GM18502 (cell line): ENCODE results near the gene TGM3.

Experiments used
- ATAC-seq: cut with Tn5 transposase; IDR thresholded peaks from one replicate; pipeline ENCODE4 v1.9.1; 2021; ENCODE audit warnings: mild to moderate bottlenecking; ENCODE audit not compliant: unreplicated experiment, poor library complexity

Gene TGM3

DNA sequence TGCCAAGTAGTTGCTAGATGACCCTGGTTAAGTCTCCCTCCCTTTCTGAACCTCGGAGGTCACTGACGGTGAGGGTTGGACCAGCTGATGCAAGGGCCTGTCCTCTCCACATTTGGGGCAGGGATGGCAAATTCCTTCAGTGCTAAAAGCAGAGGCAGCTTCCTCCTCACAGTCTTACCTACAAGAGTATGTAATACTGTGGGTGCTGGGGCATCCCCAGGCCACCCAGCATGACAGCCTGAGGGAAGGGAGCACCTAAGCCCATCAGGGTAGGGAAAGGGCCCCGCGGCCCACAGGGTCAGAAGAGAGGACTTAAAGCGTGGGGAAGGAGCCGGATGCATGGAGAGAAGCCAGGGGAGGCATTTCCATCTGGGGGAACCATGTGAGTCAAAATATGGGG, 38.0 kb downstream of the TGM3 start:
- ATAC-seq, result no peak

DNA sequence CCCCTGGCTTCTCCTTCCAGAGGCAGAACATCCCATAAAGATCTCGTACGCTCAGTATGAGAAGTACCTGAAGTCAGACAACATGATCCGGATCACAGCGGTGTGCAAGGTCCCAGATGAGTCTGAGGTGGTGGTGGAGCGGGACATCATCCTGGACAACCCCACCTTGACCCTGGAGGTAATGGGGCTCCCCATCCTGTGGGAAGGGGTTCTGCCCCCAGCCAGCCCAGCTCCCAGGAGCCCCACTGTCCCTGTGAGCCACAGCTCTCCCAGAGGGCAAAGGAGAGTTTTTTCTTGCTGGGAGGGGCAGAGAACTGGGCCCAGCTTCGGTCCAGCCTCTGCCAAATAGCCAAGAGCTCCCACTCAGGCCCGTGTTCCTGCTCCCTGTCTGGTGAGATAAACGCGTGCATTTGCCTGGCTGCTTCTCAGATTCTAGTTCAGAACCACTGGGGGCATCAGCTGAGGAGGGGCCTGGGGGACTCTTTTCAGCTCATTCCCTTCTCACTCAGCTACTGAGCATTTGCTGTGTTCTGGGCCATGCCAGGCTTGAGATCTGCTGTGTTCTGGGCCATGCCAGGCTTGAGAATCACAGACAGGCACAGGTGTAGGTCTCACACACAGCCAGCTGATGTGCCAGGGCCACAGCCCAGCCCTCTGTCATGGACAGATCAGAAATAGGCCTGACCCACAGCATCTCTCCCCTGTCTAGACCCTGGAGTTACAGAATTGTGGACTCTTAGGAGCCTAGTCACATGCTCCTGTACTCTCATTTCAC, 39.5 kb downstream of the TGM3 start:
- no peak for ATAC-seq

DNA sequence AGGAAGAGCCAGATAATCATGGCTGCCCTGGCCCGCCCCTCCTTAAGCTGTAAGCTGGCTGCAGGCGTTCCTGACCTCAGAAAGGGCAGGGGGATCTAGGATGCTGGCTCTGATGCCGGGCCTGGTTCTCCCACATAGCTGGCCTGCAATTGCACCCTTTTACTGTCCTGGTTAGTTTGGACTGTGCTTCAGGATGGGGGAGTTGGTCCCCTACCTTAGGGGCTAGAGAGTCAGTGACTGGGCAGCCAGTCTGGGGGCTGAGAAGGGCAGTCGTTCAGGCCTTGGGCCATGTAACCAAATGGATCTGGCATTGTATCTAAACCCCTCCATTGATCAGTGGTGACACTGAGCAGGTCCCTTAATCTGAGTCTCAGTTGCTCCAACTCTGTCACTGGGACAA, 40.7 kb downstream of the TGM3 start:
- ATAC-seq, result no peak

GRCh38 chr20:2337142-2337541, 41.3 kb downstream of the TGM3 start:
- ATAC-seq, result no peak

- ATAC-seq, result no peak
Measured at GRCh38 chr20:2338411-2339066, 42.7 kb downstream of the TGM3 start.

DNA sequence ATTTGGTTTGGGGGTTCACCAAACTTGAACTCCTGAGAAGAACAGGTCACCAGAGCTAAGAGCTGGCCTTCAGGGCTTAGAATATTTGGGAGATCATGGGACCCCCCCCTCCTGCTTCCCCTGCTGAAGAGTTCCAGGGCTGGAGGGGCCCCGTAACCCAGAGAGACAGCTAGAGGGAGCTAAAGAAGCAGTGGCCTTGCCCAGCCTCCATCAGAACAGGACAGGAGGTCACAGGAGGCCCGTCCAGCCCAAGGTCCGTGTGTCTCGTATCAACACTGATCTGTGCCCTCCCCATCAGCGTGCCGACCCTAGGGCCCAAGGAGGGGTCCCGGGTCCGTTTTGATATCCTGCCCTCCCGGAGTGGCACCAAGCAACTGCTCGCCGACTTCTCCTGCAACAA, 44.3 kb downstream of the TGM3 start:
- ATAC-seq, result no peak

GRCh38 chr20:2340823-2341222, 45.0 kb downstream of the TGM3 start:
- ATAC-seq, result no peak

DNA sequence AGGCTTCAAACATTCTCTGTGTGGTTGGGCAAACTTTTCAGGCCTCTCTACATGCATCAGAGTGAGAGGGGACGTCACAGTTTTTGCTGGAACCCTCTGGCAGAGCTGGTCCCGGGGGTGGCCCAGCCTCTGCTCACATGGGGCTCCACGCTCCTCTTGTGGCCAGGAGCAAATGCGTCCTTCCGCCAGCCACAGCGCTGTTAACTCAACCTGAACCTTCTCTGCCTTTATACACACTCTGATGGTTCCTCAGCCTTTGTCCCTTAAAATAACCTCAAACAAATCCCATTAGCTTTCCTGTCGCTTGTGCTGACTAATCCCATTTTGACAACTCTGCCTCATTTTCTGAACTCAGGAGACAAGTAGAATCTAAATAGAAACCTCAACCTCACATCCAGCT, 45.5 kb downstream of the TGM3 start:
- no peak for ATAC-seq

DNA sequence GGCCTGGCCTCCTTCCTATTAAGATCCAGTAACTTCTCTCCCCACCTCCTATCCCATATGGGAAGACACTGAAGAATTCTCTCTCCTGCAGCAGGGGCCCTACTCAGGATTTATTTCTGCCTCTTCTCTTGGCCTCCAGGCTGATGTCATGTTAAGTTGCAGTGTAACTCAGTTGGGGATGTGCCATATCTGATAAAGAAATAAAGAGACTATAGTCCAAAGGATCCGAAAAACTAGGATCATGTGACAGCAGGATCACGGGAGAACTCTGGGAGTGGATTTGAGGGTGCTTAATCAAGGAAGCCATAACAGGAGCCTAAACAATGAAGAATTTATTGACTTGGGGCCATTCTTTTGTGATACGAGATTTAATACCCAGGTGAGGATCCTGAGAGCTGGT, 46.4 kb downstream of the TGM3 start:
- ATAC-seq, result no peak

GRCh38 chr20:2346188-2346587, 50.4 kb downstream of the TGM3 start:
- no peak for ATAC-seq

DNA sequence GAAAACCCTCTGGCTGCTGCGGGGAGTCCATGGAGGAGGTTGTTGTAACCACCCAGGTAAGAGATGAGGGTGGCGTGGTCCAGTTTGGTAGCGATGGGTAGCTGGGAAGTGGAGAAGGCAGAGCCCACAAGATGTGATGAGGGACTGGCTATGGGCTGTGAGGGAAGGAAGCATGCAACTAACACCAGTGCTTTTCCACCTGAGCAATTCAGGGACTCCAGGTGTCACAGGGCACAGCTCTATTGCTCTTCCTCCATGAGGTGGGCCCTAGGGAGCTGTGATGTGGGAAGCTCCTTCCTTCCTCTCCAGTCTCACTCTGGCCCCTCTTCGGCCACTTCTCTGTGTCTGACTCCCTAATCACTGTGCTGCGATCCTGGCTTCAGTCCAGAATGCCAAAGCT, 52.5 kb downstream of the TGM3 start:
- no peak for ATAC-seq

DNA sequence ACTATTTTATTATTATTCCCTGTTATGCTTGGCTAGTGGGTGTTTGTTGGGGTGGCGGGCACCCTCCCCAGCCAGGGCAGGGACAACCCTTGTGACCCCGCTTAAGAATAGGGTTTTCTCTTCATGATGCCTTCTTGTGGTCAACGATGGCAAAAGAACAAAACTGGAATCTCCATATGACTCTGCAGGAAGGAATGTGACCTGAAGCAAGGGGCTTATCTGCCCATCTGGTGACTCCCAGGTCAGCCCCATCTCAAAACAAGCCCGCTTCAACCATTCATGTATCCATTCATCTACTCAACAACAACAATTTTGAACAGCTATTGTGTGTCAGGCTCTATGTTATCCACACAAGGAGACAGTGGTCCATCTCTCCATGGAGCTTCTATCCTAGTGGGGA, 54.0 kb downstream of the TGM3 start:
- no peak for ATAC-seq

GRCh38 chr20:2350606-2351005, 54.8 kb downstream of the TGM3 start:
- no peak for ATAC-seq

DNA sequence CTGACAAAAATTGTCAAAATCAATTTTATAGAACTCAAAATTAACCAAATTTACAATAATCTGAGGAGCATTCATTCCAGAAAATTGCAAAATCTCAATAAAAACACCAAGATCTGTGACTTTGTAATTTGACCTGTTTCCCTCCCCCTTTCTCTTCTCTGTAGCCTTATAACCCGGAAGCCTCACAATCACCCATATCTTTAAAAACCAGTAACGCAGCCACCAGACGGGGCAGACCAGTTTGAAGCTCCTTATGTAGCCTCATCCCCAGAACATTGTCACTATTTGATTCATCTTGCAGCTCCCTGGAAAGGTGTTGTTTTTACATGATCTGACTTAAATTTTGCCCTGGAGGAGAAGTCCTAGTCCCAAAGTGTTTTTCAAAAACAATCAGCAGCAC, 57.4 kb downstream of the TGM3 start:
- ATAC-seq, result no peak

DNA sequence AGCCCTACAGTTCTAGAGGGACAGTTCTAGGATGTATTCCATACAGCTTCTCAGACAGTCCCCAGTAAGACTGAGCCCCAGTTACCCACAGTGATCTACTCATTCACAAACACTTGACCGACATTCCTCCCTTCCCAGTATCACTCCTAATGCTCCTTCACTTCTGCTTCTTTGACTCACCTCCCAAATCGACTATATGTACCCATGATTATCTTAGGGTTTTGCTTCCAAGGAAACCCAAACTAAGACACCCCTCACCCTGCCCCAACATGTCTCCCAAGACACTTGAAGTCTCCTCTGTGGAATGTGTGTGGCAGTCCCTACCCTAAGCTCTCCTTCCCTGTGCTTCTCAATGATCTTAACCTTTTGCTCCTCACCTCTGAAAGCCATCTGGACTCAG, 61.3 kb downstream of the TGM3 start:
- no peak for ATAC-seq

DNA sequence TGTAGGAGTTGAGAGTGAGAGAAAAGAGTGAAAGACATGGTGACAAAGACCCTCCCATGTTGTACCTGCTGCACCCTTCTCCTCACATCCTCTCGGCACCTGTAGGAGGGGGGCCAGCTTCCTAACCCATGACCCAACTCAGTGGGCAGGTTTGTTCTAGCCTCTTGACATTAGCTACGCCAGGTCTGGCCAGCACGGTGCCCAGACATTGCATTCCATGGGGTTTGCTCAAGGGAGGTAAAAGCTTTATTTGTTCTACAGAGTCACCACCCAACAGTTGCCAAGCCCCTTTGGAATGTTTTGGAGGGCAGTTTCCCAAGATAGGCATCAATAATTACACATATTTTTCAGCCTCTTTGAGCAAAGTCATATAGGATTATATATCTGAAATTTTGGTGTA, 62.2 kb downstream of the TGM3 start:
- ATAC-seq, result no peak

GRCh38 chr20:2361035-2361593, 65.3 kb downstream of the TGM3 start:
- no peak for ATAC-seq

DNA sequence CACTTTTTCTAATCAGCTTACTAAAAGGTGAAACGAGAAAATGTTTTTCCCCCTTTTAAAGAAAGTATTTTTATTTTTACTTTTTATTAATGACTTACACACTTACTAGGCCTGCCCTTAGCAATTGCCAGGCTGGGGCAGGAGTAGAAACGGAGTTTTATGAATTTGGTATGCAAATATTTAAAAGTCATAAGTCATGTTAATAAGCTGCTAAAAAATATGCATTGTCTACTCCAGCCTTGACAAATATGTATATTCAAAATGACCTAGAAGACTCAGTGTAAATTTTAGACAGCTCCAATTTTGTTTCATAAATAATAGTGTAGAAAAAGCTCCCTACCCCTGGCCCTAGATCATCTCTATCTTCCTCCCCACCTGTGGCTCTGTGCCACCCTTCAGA, 67.4 kb downstream of the TGM3 start:
- ATAC-seq, result no peak

DNA sequence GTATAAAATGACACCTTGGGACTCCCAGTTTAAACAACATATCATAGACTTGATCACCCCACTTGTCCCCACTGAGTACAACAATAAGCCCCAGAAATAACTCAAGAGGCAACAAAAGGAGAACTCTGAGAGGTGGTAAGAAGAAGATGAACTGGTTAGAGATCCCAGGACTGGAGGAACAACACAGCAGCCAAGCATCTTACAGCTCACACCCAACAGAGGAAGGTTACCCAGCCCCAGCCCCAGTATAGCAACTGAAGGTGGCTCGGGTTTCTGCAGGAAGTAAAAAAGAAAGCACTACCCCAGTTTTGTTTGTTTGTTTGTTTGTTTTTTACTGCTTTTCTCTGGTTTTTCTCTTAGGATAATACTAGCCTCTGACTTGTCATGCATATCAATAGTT, 67.8 kb downstream of the TGM3 start:
- no peak for ATAC-seq

GRCh38 chr20:2364044-2364443, 68.2 kb downstream of the TGM3 start:
- no peak for ATAC-seq

DNA sequence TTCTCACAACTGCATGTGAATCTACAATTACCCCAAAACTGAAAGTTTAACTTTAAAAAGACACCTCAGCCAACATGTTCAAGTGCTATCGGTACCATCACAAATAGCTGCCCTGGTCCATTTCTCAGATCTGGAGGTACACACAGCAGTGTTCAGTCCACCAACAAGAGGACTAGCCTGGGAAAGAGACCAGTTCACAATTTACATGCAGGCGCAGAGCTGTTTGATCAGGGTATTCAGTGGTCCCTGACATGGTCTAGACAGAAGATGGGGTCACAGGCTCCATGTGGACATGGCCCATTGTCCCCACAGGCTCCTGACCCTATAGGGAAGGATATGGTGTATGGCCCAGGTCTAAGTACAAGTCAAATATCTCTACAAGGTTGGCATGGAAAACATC, 69.3 kb downstream of the TGM3 start:
- ATAC-seq, result no peak

- ATAC-seq, result no peak
Measured at GRCh38 chr20:2365666-2366065, 69.9 kb downstream of the TGM3 start.
